ENCODE measurements around the gene CZIB.
A peak's percentile ranks its signal among the peaks of the same experiment; 100 is the strongest.
"Not testable (repeated sequence)": the region's sequence is repeated elsewhere in the genome, so short reads cannot be mapped to it uniquely, and the experiment has no call there.

The CZIB gene

DNA sequence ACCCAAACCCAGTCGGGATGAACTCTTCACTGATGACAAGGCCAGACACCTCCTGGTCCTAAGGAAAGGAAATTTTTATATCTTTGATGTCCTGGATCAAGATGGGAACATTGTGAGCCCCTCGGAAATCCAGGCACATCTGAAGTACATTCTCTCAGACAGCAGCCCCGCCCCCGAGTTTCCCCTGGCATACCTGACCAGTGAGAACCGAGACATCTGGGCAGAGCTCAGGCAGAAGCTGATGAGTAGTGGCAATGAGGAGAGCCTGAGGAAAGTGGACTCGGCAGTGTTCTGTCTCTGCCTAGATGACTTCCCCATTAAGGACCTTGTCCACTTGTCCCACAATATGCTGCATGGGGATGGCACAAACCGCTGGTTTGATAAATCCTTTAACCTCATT lies 10.1 kb downstream of the CZIB start:
- no peak for DNase-seq (ENCODE audit: low read depth, low spot score)
- no peak overlapping the region for H3K4me3 ChIP-seq (ENCODE audit: low read depth, low read length)
- ChIA-PET CTCF (no interaction called here), POLR2A (no interaction called here)
- TF ChIP-seq, protein P1, sequence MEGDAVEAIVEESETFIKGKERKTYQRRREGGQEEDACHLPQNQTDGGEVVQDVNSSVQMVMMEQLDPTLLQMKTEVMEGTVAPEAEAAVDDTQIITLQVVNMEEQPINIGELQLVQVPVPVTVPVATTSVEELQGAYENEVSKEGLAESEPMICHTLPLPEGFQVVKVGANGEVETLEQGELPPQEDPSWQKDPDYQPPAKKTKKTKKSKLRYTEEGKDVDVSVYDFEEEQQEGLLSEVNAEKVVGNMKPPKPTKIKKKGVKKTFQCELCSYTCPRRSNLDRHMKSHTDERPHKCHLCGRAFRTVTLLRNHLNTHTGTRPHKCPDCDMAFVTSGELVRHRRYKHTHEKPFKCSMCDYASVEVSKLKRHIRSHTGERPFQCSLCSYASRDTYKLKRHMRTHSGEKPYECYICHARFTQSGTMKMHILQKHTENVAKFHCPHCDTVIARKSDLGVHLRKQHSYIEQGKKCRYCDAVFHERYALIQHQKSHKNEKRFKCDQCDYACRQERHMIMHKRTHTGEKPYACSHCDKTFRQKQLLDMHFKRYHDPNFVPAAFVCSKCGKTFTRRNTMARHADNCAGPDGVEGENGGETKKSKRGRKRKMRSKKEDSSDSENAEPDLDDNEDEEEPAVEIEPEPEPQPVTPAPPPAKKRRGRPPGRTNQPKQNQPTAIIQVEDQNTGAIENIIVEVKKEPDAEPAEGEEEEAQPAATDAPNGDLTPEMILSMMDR (IDR thresholded peaks at IDR 0.05; ENCODE audit: insufficient read depth, low read length, missing control alignments): no peak

DNA sequence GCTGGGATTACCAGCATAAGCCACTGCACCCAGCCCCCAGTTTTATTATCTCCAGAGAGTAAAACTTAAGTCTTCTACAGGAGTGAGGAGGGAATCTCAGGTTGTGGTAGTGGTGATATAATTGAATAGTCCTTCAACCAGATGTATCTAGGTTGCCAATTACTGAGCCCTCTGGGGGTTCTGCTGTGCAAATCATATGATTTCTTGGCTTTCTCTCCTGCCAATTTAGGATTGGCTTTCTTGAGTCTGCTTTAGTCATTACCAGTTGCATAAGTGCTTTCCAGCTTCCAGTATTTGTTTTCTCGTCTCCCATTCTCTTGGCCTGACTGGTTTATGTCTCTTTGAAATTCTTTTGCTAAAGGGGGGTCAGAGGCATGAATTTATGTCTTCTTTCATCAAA lies 12.7 kb downstream of the CZIB start:
- H3K4me3 ChIP-seq (ENCODE audit: low read depth, low read length): no peak overlapping the region
- ChIA-PET CTCF (no interaction called here), POLR2A (interaction anchor here (0.7 kb wide), 1 partner anchor 9 kb away, joined by 3 read pairs; no protein-coding TSS in a partner anchor)
- no peak for DNase-seq (ENCODE audit: low read depth, low spot score)
- TF ChIP-seq, protein P1 (IDR thresholded peaks at IDR 0.05; ENCODE audit: insufficient read depth, low read length, missing control alignments): no peak

- DNase-seq (ENCODE audit: low read depth, low spot score): no peak
Measured at GRCh38 chr1:53206735-53207379, 13.6 kb downstream of the CZIB start.

DNA sequence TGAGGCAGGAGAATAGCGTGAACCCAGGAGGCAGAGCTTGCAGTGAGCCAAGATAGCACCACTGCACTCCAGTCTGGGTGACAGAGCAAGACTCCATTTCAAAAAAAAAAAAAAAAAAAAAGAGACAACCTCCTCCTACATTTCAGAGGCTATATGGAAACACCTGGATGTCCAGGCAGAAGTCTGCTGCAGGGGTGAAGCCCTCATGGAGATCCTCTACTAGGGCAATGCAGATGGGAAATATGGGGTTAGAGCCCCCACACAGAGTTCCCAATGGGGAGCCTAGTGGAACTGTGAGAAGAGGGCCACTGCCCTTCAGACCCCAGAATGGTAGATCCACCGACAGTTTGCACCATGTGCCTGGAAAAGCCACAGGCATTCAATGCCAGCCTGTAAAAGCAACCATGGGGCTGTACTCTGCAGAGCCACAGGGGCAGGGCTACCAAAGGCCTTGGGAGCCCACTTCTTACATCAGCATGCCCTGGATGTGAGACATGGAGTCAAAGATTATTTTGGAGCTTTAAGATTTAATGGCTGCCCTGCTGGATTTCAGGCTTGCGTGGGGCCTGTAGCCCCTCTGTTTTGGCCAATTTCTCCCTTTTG lies 14.2 kb downstream of the CZIB start:
- CTCF ChIA-PET; H3K4me3 ChIP-seq (ENCODE audit: low read depth, low read length); DNase-seq (ENCODE audit: low read depth, low spot score); POLR2A ChIA-PET: not testable (repeated sequence)

More at GRCh38 chr1:53206735-53207379, 13.6 kb downstream of the CZIB start:
- ChIA-PET CTCF (no interaction called here), POLR2A (no interaction called here)
- TF ChIP-seq, protein P1 (IDR thresholded peaks at IDR 0.05; ENCODE audit: insufficient read depth, low read length, missing control alignments): no peak
- H3K4me3 ChIP-seq (ENCODE audit: low read depth, low read length): no peak overlapping the region

DNA sequence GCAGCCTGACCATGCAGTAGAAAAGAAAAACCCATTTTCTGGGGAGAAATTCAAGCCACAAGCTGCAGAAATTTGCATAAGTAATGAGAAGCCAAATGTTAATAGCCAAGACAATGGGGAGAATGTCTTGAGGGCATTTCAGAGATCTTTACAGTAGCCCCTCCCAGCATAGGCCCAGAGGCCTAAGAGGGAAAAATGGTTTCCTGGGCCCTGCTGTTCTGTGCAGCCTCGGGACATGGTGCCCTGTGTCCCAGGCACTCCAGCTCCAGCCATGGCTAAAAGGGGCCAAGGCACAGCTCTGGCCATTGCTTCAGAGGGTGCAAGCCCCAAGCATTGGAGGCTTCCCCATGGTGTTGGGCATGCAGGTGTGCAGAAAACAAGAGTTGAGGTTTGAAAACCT lies 14.9 kb downstream of the CZIB start:
- DNase-seq (ENCODE audit: low read depth, low spot score); CTCF ChIA-PET; POLR2A ChIA-PET: not testable (repeated sequence)

DNA sequence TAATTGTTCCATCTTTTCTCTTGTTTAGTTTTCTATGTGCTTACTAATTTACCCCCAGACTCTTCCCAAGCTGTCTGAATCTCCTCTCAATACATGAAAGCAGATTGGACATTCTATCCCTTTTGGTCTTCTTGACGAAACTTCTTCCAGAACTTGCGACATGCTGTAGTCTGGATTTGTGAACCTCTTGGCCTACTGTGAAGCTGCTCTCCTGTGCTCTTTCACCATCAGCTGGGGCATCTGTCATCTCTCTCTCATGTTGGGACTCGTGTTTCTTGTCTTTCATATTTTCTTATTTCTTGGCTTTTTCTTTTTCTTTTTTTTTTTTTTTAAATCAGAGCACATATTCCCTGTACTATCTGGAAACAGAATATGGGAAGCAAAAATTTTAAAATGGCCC lies 17.0 kb downstream of the CZIB start:
- H3K4me3 ChIP-seq (ENCODE audit: low read depth, low read length): no peak overlapping the region
- POLR2A ChIA-PET: no interaction called here
- TF ChIP-seq, protein P1 (IDR thresholded peaks at IDR 0.05; ENCODE audit: insufficient read depth, low read length, missing control alignments): no peak
- no peak for DNase-seq (ENCODE audit: low read depth, low spot score)
- CTCF ChIA-PET: interaction anchor here (3.4 kb wide), 1 partner anchor 17 kb away, joined by 11 read pairs; no protein-coding TSS in a partner anchor

More for the DNA sequence above, 14.9 kb downstream of the CZIB start:
- H3K4me3 ChIP-seq (ENCODE audit: low read depth, low read length): not testable (repeated sequence)

DNA sequence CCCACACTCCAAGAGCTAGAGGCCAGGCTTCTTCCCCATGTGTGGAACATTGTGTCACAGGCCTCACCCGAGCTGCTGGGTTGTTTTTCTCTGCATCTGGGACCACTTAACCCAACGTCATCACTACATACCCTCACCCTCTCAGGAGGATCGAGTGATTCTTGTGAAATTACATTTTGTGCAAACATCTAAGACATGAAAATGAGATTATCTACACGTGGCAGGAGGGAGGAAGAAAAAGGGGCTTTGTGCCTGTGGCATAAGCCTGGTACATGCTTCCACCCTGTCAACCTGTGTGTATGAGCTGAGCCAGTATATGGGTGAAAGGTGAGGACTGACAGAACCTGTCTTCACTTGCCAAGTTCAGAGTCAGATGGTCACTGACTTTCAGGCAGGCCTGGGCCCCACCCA lies 22.2 kb downstream of the CZIB start:
- TF ChIP-seq, protein P1 (IDR thresholded peaks at IDR 0.05; ENCODE audit: insufficient read depth, low read length, missing control alignments): no peak
- CTCF ChIA-PET: interaction anchor here (1.1 to 1.2 kb wide), 2 partner anchors 8 to 80 kb away, joined by 3 to 4 read pairs; no protein-coding TSS in a partner anchor
- no peak for DNase-seq (ENCODE audit: low read depth, low spot score)
- POLR2A ChIA-PET: interaction anchor here (0.5 kb wide), 1 partner anchor 9 kb away, joined by 3 read pairs; no protein-coding TSS in a partner anchor
- H3K4me3 ChIP-seq (ENCODE audit: low read depth, low read length): peak overlapping the region; percentile 20; the same call in 1 of the 2 replicates
